GM18519 (cell line): Measurements from ENCODE around the gene NDUFV2.
"Not testable (repeated sequence)": the region's sequence is repeated elsewhere in the genome, so short reads cannot be mapped to it uniquely, and the experiment has no call there.

Experiments used
- ATAC-seq: cut with Tn5 transposase; IDR thresholded peaks from one replicate; pipeline ENCODE4 v1.9.1; 2021; ENCODE audit warnings: mild to moderate bottlenecking, moderate library complexity; ENCODE audit not compliant: unreplicated experiment, low FRiP score

NDUFV2 gene

DNA sequence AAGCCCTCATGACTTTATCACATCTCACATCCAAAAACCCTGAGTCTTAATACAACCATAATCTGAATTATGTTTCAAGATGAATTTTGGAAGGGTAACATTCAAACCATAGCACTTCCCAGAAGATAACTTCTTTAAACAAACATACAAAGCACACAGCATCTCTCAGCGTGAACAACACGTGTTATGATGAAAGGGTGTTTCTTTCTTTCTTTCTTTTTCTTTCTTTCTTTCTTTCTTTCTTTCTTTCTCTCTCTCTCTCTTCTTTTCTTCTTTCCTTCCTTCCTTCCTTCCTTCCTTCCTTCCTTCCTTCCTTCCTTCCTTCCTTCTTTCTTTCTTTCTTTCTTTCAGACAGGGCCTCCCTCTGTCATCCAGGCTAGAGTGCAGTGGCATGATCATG, 13.8 kb upstream of the NDUFV2 start:
- ATAC-seq: not testable (repeated sequence)

- ATAC-seq: no peak
Observed at GRCh38 chr18:9090578-9090977, 11.9 kb upstream of the NDUFV2 start.

GRCh38 chr18:9091066-9091476, 11.4 kb upstream of the NDUFV2 start:
- ATAC-seq: no peak

DNA sequence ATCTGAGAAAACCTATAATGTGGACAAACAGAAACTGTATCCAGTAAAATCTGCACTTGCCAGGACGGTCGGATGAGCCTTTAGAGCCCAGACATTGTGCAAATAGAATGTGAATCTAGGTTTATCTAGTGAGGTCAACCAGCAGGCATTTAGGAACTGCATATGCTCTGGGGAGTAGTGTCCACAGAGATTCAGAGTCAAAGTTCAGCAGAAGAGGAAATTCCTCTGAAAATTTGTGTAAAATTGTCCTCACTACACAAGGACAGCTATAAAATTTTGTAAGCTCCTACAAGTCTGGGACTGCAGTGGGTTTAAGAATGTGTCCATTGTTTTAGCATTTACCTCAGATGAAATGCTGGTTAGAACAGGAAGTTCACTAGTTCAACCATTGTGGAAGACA, 9.8 kb upstream of the NDUFV2 start:
- ATAC-seq: no peak

DNA sequence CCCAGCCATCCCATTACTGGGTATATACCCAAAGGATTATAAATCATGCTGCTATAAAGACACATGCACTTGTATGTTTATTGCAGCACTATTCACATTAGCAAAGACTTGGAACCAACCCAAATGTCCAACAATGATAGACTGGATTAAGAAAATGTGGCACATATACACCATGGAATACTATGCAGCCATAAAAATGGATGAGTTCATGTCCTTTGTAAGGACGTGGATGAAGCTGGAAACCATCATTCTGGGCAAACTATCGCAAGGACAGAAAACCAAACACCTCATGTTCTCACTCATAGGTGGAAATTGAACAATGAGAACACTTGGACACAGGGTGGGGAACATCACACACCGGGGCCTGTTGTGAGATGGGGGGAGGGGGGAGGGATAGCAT, 9.4 kb upstream of the NDUFV2 start:
- ATAC-seq: not testable (repeated sequence)

- no peak for ATAC-seq
Observed at GRCh38 chr18:9094307-9095226, 7.9 kb upstream of the NDUFV2 start.

- peak; percentile 73 for ATAC-seq
Observed at GRCh38 chr18:9095297-9096006, 7.0 kb upstream of the NDUFV2 start.

DNA sequence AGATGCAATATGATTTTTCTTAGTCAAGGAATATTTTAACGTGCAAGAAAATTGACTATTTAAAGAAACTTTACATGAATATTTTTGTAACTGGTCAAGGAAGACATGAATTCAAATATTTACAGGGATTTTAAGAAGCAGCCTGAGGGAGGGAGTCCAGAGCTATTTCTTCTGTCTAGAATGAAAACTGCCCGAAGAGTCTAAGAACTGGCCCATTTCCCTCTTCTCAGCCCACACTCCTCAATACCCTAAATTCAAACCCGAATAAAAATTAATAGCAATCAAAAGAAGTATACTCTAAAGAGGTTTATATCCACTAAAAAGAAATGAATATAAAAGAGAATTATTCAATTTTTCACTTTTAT, 6.5 kb upstream of the NDUFV2 start:
- ATAC-seq: no peak

DNA sequence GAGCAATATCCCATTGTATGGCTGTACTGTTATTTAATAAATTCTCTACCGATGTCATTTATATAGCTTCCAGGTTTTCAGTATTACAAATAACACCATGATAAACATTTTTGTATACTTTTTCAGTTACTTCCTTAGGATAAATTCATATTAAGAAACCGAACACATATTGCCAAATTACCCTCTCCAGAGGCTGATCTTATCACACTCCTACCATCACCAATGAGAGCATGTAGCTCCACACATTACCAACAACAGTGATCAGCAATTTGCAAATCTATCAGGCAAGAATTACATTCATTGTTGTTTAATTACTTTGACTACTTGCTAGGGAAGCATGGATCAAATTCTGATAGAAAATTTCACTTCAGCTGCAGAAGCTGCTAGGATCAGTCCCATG, 5.8 kb upstream of the NDUFV2 start:
- no peak for ATAC-seq

DNA sequence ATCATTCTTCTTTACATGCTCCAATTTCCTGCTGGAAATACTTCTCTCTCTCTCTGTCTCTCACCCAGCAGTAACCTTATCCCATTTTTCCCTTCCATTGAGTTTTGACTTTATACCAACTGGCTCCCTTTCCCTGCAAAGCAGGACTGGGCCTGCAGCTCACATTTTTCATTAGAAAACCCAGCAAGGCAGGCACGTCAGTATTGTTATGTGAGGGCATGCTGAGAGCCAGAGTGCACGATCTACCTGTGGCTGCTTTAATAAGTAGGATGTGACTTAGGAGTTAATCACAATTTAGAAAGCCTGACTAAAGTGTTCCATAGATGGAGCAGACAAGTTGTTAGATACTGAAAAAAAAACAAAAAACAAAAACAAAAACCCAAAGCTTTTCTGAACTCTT, 5.2 kb upstream of the NDUFV2 start:
- no peak for ATAC-seq

- no peak for ATAC-seq
Observed at GRCh38 chr18:9100796-9101195, 1.7 kb upstream of the NDUFV2 start.

GRCh38 chr18:9101730-9102507, 580 bp upstream of the NDUFV2 start:
- ATAC-seq: peak; percentile 2

GRCh38 chr18:9103376-9103873, 926 bp downstream of the NDUFV2 start:
- ATAC-seq: no peak

DNA sequence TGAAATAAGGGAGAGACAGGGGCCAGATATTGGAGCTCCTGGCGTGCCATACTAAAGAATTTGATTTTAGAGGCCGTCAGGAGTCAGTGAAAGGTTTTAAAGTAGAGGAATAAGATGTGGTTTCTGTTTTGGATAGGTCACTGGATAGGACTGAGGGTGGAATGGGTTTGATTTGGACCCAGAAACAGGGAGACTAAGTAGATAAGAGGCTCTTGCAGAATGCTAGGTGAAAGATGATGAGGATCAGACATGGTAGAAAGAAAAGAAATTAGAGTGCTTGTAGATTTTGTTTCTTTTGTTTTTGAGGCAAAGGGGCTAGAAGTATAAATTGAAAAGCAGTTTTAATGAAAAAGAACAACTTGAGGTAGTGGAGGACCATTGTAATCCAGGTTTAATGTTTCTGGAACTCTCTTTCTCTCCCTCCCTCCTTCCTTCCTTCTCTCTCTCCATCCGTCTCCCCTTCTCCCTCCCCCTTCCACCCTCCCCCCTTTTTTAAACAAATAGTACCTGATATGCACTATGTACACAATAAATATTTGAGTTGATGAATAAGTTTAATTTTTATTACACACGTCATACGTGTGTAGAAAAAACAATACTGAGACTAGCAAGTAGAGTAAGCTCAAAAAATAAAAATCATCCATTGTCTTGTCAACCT, 1.9 kb downstream of the NDUFV2 start:
- ATAC-seq: no peak

DNA sequence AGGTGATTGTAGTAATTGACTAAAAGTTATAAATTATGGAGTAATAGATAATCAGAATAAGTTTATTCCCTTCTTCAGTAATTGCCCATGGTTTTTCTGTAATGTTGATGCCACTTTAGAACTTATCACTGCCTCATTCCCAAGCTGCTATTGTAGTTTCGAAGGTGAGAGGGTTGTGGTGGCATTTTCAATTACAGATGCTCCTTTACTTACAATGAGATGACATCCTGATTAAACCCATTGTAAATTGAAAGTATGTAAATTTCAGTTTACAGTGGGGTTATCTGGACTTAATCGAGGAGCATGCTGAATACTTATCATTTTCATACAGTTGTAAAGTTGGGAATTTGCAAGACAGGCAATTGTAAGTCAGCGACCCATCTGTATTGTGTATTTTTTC, 2.9 kb downstream of the NDUFV2 start:
- no peak for ATAC-seq

- ATAC-seq: no peak
Observed at GRCh38 chr18:9106094-9106493, 3.6 kb downstream of the NDUFV2 start.

DNA sequence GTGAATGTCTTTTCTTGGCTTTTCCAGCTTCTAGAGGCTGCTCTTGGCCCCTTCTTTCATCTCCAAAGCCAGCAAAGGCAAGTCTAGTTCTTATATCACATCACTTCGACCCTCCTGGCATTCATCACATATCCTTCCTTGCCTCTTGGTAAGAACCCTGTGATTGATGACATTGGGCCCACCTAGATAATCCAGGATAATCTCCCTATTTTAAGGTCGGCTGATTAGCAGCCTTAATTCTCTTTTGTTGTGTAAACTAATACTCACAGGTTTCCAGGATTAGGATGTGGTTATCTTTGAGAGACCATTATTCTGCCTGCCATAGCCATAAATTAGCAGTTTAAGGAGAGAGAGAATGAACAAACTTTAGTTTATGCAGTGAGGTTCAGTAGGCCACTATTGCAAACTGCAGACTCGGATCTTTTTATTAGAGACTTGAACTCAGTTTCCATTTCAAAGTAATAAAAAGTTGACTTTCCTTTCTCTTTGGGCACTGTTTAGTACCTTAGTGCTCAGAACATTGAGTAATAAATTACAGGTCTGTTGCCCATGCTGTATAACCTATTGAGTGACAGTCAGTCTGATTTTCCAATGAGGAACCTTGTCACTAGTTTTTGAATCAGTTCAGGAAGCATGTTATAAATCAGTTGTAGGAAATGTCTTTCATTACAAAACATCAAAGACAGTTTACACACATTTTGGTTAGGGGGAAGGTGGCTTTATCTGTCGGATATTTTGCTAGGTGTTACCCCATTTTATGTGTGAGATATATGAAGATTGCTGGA, 4.5 kb downstream of the NDUFV2 start:
- no peak for ATAC-seq

DNA sequence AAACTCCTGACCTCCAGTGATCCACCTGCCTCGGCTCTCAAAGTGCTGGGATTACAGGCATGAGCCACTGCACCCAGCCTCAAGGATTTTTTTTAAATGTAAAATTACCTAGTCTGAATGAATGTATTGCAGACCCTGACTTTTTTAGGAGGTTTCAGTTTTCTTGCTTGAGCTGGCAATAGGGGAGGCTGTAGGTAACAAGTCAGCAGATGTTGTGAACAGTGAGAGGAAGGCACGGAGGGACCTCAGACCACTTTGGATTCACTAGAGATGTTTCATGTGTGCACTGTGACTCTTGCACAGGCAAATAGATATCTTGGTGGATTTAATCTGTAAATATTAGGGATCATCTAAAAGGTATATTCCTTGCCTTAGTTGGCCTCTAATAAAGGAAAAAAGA, 6.4 kb downstream of the NDUFV2 start:
- ATAC-seq: no peak

GRCh38 chr18:9109523-9109922, 7.0 kb downstream of the NDUFV2 start:
- no peak for ATAC-seq
